Measurements from ENCODE around the gene SH3D19. TPM values are rescaled to one million over a fixed set of nuclear protein-coding genes. Genes with fewer than 3 reads are reported as not detected.

Gene SH3D19
- total RNA-seq, 4 donors from 2014 or later = 35.2 to 316 (median 131) TPM

DNA sequence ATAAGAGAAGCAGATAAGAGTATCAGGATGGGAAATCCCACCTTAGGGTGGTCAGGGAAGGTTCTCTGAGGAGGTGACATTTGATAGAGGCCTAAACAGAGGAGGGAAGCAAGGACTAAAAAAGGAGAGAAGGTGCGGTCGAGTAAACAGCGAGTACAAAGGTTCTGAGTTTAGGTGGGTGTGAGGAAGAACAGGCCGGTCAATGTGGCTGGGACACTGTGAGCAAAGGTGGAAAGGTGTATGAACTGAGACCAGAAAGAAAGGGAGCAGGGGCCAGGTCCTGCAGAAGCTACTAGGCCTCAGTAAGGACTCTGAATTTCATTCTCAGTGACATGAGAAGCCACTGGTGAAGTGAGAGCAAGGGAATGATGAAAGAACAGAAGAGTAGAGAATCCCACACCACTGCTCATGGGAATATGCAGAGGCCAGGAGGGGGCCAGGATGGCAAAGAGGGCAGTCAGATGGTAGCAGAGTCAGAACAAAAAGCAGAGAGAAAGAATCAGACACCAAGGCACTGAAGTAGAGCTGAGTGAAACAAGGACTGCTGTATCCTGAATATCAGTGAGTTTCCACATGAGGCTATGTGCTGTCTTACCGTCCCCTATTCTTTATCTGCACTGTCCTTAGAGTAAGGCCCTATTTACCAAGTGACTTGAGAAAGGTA lies 30.4 kb downstream of the SH3D19 start:
- no peaks in the 10 kb centered on the region for H3K4me1 ChIP-seq
- no peak for DNase-seq
- no peaks in the 10 kb centered on the region for H3K27me3 ChIP-seq
- H3K9me3 ChIP-seq = no peaks in the 10 kb centered on the region
- H3K4me3 ChIP-seq = no peak overlapping the region
- intact Hi-C loops (cut with DNase I; ENCODE audit: low total_unique reads) = no loop called here
- no peak for TF ChIP-seq CTCF (IDR thresholded peaks at IDR 0.05)
- TF ChIP-seq POLR2A (IDR thresholded peaks at IDR 0.05) = no peak
- no peaks in the 10 kb centered on the region for H3K36me3 ChIP-seq
- H3K27ac ChIP-seq = no peak overlapping the region

GRCh38 chr4:151292038-151292437 lies 33.4 kb downstream of the SH3D19 start:
- no peaks in the 10 kb centered on the region for H3K9me3 ChIP-seq
- TF ChIP-seq CTCF (IDR thresholded peaks at IDR 0.05) (no peak), POLR2A (IDR thresholded peaks at IDR 0.05) (no peak)
- H3K4me3 ChIP-seq = no peak overlapping the region
- DNase-seq = no peak
- no peaks in the 10 kb centered on the region for H3K36me3 ChIP-seq
- H3K27me3 ChIP-seq = no peaks in the 10 kb centered on the region
- intact Hi-C loops (cut with DNase I; ENCODE audit: low total_unique reads) = no loop called here
- no peak overlapping the region for H3K27ac ChIP-seq
- no peaks in the 10 kb centered on the region for H3K4me1 ChIP-seq

- no peak for TF ChIP-seq POLR2A (IDR thresholded peaks at IDR 0.05)
- no peak for TF ChIP-seq CTCF (IDR thresholded peaks at IDR 0.05)
- Histone ChIP-seq H3K27me3 (no peaks in the 10 kb centered on the region), H3K36me3 (no peaks in the 10 kb centered on the region), H3K9me3 (no peaks in the 10 kb centered on the region), H3K27ac (no peak overlapping the region), H3K4me3 (no peak overlapping the region), H3K4me1 (no peaks in the 10 kb centered on the region)
- intact Hi-C loops (cut with DNase I; ENCODE audit: low total_unique reads) = no loop called here
- DNase-seq = no peak
Observed at GRCh38 chr4:151291485-151291884, 33.9 kb downstream of the SH3D19 start.

GRCh38 chr4:151287409-151287808 lies 38.0 kb downstream of the SH3D19 start:
- Histone ChIP-seq H3K27me3 (no peaks in the 10 kb centered on the region), H3K36me3 (no peaks in the 10 kb centered on the region), H3K27ac (no peak overlapping the region), H3K9me3 (peaks cover 0 to 8% of the 10 kb centered on the region in 2 donors), H3K4me1 (no peaks in the 10 kb centered on the region), H3K4me3 (no peak overlapping the region)
- intact Hi-C loops (cut with DNase I; ENCODE audit: low total_unique reads) = no loop called here
- TF ChIP-seq POLR2A (IDR thresholded peaks at IDR 0.05) = no peak
- TF ChIP-seq CTCF (IDR thresholded peaks at IDR 0.05) = no peak
- DNase-seq = no peak

DNA sequence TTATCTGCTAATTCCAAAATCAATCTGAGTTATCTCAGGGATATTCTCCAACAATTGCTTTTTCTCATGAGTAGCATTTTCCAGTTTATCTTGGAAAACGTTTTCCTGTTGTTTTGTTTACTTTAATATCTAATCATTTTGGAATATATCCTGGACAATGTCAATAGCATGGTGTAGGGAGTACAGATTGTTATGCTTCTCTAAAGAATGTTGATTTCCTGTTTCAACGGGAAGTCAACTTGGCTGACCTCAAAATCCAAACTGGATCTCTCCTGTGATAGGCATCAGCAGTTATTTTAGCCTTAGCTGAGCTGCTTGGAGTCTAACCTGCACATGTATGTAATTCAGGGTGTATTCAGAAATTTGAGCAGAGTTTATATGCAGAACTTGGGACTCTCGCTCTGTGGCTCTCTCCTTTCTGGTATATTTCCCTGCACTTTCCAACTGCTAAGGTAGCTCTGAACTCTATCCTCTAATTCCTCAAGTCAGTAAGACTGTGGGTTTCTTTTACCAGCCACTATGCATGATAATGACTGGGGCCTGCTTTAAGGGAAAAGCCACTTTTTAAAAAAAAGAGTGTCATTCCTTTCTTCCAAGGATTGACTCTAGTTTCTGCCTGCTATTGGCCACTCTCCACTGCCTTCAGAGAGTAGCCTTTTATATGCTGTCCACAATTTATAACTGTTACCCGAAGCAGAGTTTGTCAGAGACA lies 40.7 kb downstream of the SH3D19 start:
- no peak for TF ChIP-seq POLR2A (IDR thresholded peaks at IDR 0.05)
- no peak for TF ChIP-seq CTCF (IDR thresholded peaks at IDR 0.05)
- no peaks in the 10 kb centered on the region for H3K27me3 ChIP-seq
- peaks cover 0 to 8% of the 10 kb centered on the region in 2 donors for H3K9me3 ChIP-seq
- H3K27ac ChIP-seq = no peak overlapping the region
- DNase-seq = no peak
- no peaks in the 10 kb centered on the region for H3K36me3 ChIP-seq
- intact Hi-C loops (cut with DNase I; ENCODE audit: low total_unique reads) = no loop called here
- H3K4me3 ChIP-seq = no peak overlapping the region
- H3K4me1 ChIP-seq = no peaks in the 10 kb centered on the region

Data from uterus (tissue), 4 donors.